ENCODE results near the gene CYB561.
"Not testable (repeated sequence)": the region's sequence is repeated elsewhere in the genome, so short reads cannot be mapped to it uniquely, and the experiment has no call there.

The CYB561 gene

DNA sequence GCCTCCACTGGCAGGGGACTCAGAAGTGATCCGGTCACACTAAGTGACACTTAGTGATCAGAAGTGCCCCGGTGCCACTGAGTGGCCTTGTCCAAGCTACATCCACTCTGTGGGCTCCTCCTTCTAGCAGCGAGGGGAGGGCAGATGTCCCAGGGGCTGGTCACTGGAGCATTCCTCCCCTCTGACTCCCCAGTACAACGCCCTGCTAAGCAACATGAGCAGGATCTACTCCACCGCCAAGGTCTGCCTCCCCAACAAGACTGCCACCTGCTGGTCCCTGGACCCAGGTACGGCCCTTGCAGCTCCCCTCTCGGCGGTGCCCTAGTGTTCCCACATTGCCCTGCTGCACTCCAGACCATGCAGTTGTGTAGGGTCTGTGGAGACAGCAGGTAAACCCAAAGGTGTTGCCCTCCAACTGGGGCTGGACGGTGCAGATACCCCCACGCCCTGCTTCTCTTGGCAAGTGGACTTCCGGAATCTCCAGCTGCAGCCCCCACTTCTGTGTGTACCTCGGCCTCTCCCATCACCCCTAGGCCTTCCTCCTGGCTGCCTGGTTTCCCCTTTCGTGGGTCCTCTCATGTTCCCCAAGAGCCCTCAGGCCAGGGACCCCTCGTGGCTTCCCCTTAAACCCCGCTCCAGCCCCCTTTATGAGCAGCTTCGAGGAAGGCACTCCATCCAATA is 32.8 kb upstream of the CYB561 start:
- DNase-seq: peak; percentile 81

DNA sequence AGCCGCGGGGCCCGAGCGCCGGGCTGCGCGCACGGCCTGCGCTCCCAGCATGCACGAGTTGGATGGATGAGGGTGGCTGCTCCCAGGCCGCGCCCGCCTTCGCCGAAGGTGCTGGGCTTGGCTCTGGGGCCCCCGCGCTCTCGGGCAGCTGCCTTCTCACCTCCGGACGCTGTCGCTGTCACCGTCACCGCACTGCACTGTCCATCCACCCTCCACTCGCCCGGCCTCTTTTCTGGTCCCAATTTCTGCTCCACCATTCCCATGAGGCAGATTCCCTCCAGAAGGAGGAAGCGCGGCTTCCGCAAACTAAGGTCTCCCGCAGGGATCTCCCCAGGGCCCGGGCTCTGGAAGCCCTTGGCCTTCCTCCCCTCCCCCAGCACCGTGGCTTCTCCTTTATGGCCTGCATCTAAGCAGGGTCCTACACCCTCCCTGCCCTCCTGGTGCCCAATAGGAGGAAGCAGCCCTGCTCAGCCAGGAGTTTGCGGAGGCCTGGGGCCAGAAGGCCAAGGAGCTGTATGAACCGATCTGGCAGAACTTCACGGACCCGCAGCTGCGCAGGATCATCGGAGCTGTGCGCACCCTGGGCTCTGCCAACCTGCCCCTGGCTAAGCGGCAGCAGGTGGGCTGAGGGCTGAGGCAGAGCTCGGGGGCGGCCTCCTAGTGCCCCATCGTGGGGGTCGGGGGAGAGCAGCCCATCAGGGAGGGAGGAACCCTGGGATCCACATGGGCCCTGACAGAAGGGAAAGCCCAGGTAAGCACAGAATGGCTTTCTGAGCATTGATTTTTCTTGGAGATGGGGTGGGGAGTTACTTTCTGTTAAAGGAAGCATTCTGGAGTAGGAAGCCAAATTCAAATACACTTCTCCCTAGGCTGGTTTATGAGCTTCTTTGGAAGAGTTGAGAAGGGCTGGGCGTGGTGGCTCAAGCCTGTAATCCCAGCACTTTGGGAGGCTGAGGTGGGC is 31.7 kb upstream of the CYB561 start:
- DNase-seq: no peak

DNA sequence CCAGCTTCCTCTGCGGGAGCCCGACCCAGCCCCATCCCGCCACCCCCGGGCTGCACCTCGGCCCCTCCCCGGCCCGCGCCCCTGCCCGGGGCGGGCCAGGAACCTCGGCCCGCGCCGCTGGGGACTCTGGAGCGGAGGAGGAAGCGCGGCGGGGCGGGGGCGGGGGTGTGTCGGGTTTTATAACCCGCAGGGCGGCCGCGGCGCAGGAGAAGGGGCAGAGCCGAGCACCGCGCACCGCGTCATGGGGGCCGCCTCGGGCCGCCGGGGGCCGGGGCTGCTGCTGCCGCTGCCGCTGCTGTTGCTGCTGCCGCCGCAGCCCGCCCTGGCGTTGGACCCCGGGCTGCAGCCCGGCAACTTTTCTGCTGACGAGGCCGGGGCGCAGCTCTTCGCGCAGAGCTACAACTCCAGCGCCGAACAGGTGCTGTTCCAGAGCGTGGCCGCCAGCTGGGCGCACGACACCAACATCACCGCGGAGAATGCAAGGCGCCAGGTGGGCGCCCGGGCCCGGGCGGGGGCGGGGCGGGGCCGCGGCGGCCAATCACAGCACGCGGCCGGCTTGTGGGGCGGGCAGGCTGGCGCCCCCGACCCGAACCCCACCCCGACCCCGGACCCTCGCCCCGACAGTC is 30.9 kb upstream of the CYB561 start, which contains the start of gene ACE:
Gene ACE, plus strand, starts transcription at position 208 of the 626 bp plus-strand sequence. Its CDS starts 34 bp downstream, at position 242.
- peak; percentile 42 for DNase-seq

DNA sequence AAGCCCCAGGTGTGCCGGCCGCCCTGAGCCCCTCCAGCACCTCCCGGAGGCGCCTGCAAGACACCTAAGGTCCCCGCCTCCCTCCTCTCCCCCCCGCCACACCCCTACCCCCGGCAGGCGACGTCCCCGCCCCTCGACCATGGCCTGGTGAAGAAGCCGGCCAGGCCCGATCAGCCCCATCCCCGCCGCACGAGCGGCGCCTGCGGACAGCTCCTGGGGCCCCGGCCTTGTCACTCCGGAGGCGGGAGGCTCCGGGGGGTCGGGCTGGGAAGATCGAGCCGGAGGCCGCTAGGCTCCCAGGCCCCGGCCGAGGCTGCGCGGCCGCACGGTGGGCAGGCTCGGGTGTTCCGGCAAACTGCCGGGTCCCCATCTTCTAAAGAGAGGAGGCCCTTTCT is 30.4 kb upstream of the CYB561 start:
- DNase-seq: no peak

DNA sequence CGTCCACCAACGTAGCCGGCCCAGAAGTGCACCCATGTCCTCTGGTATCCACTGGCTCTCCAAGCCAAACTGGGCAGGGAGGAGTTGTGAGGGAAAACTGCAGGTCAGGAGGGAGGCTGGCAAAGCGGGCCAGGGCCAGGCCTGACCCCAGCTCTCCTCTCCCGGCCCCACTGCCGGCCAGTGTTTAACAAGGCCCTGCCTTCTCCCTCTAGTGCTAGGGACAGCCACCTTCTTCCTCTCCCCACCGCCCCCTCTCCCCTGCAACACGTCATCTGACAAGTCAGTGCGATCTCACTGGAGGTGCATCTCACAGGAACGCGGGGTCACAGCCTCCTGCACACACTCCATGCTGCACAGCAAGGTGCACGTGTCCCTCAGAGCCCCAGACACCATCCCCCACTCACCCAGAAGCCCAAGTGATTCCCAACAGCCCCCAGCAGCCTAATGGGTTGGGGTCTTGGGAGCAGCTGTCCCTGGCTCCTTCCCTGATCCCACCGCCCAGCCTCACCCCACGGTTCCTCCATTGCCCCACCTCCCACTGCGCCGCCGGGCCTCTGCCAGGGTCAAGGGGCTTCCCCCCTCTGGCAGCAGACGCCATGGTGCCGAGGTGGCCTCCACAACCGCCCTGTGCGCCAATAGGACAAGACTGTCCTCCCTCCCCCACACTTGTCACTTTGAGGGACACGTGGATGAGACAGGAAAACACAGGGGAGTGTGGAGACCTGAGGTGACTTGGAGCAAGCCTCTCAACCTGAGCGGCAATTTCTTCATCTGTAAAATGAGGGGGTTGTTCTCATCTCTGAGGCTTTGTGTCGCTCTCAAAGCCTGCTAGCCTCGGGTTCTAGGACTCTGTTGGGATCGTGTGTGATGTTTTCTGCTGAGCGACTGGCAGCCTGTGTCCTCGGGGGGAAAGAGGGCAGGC is 29.6 kb upstream of the CYB561 start:
- no peak for DNase-seq

DNA sequence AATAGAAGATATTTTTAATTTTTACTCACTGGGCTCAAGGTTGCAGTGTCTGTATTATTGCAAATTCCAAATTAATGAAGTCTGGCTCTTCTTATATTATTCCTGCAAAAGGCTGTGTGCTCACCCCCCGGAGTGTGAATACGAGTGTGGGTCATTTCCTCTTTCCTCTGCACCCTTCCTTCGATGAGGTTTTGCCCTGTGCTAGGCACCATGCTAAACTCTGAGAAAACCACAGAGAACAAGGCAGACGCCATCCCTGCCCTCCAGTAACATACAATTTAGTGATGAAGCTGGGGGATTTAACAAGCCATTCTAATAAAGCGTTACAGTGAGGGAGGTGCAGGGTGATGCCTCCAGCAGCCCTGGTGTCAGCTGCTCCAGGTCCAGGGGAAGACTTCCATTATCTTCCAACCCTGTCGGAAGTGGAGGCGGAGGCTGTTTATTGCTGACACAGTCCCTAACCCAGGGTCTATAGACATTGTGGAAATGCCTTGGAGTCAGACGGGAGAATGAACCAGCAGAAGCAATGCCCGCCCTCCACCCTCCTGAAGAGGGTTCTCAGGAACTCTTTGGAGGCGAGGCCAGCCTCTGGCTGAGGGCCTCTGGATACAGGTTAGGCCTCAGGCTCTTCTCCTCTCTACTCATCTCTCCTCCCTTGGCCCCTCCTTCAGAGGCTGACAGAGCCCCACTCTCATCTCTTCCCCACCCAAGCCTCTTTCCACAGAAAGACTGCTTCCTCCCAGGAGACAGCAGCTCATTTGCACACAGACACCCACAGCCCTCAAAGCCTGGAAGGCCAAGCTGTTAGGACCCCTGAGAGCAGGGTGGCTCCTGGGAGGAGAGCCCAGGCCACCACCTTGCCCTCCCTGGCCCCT is 28.7 kb upstream of the CYB561 start:
- no peak for DNase-seq

DNA sequence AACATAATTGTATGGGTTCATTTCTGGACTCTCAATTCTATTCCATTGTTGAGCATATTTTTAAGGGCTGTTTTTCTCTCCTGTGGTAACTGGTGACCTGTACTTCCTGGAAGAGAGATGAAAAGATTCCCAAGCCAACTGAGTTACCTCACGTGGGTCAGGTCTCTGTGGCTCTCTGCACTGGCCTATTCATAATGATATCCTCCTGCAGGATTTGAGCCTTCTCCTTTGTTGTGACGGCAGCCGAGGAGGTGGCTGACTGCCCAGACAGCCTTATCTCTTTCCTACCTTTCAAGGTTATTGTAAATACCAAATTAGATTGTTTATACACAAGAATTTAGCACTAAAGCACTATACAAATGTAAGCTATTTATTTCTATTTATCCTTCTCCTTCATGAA is 28.1 kb upstream of the CYB561 start:
- DNase-seq: no peak

DNA sequence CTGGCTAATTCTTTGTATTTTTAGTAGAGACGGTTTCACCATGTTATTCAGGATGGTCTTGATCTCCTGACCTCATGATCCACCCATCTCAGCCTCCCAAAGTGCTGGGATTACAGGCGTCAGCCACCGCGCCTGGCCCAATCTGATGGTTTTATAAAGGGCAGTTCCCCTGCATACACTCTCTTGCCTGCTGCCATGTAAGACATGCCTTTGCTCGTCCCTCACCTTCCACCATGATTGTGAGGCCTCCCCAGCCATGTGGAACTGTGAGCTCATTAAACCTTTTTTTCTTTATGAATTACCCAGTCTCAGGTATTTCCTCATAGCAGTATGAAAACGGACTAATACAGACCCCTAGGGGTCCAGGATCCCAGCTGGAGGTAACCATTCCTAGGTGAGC is 22.0 kb upstream of the CYB561 start:
- not testable (repeated sequence) for DNase-seq

DNA sequence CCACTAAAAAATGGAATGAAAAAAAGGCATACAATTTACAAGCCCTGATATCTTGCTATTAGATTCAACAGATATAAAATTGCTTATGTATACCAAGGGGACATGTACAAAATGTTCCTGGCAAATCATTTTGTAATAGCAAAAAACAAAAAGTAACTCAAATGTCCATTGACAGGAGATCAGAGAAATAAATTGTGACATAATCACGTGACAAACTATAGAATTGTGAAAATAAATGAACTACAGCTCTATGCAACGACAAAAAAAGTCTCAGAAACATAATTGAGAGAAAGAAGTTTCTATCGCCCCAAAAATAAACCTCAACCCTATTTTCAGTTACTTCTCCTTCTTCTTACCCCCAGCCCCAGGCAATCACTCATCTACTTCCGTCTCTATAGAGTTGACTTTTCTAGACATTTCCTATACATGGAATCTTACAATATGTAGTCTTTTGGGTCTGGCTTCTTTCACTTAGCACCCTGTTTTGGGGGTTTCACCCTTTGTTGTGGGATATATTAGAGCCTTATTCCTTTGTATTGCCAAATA is 18.7 kb upstream of the CYB561 start:
- DNase-seq: no peak

DNA sequence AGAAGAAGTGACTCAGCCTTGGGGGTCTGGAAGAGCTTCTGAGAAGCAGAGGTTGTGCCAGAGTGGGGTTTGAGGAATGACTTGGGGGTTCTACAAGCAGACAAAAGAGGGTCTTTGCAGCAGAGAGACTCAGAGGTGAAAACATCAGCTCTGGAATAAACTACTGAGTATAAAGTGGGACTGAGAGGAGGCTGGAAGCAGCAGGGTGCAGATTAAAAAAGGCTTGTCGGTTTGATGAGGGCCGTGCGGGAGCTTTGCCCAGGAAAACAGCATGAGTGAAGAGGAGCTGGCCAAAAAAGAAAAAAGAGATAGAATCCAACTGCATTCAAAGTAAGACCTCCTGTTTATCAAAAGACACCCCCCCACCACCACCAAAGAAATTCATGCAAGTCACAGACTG is 17.7 kb upstream of the CYB561 start:
- DNase-seq: no peak

DNA sequence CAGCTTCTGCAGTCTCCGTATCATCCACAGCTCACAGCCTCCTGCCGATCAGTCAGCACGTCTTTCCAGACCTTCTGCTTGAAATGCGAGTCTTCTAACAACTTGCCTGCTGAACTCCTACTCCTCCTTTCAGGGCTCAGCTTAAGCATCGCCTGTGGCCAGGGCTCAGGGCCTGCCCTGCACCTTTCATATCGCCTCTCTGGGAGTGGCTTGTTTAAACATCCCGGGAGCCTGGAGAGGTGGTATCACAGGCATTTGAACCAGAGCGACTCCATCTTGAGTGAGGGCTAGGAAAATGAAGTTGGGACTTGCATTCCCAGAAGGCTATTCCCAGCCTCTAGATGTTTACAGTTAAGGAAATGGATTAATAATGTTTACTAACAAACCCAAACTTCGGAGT is 13.9 kb upstream of the CYB561 start:
- DNase-seq: no peak

DNA sequence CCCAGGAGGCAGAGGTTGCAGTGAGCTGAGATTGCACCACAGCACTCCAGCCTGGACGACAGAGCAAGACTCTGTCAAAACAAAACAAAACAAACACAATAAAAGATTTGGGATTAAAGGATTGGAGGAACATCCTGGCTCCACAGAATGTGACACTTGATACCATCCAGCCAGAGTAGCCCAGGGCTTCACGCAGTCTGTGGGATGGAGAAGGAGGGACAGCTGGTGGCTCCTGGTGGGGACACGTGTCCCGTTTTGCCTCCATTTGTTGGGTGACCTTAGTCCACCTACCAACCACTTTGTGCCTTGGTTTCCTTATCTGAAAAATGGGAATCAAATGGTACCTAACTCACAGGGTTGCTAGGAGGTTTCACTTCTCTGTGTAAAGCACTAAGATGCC is 12.4 kb upstream of the CYB561 start:
- DNase-seq: no peak

DNA sequence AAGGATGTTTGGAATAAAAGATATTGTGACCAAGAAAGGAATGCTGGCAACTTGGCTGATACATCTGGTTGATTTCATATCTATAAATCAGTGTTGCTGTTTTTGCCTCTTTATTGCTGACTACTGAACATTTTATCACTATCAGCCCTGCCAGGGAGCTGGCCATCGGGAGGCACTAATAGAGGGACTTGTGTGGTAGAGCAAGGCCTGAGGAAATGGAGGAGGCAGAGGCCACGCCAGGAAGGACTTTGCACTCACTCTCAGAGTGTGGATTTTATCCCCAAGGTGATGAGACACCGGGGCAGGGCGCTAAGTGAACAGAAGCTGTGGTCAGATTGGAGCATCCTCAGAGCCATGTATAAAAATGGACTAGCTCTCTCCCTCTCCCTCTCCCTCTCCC is 9.3 kb upstream of the CYB561 start:
- no peak for DNase-seq

DNA sequence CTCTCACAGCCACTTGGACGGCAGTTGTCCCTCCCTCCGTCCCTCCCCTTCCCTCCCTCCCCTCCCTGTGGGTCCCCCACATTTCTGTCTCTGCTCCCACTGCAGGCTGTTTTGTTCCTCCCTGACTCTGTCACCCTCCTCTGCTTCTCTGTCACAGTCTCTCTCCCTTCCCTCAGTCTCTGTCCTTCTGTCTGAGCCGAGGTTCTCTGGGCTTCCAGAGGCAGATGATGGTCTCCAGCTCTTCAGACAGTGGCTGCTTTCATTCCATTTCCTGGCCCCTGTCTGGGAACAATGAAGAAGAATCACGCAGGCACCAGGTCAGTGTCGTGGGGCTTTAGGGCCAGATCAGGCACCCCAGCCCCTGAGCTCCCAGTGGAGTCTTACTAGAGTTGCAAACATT is 8.8 kb upstream of the CYB561 start:
- DNase-seq: no peak

DNA sequence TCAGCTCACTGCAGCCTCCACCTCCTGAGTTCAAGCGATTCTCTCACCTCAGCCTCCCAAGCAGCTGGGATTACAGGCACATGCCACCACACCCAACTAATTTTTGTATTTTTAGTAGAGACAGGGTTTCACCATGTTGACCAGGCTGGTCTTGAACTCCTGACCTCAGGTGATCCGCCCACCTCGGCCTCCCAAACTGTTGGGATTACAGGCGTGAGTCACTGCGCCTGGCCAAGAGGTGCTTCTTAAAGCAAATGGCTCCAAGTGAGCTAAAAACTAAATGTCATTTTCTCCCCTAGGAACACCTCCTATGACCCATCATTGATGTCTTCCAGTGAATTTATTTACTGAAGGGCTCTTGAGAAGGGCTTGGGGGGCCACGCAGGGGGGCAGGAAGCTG is 8.3 kb upstream of the CYB561 start:
- DNase-seq: not testable (repeated sequence)

DNA sequence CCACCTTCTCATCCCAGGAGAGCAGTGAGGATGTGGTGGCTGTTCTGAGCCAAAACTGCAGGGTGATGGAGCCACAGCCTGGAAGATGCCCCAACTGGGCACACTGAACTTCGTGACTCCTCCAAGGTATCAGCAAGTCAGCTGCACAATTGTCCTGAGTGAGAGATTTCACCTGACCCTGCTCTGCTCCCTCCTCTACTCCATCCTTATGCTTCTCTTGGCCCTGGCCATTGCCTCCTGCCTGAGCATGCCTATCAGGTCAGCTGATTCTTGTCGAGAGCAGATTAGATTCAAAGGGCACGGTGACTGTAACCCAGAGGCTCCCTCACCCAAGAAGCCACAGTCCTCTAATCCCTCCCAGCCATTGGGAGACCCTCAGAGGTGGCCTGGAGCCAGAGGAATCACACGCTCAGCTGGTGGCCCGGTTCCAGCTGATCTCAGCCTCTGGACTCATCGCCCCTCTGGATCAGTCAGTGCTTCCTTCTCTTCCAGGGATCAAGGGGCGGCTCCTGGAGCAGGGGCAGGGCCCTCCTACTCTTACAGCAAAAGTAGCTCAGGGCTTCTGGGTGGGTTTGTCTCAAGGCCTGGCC is 7.0 kb upstream of the CYB561 start:
- no peak for DNase-seq

DNA sequence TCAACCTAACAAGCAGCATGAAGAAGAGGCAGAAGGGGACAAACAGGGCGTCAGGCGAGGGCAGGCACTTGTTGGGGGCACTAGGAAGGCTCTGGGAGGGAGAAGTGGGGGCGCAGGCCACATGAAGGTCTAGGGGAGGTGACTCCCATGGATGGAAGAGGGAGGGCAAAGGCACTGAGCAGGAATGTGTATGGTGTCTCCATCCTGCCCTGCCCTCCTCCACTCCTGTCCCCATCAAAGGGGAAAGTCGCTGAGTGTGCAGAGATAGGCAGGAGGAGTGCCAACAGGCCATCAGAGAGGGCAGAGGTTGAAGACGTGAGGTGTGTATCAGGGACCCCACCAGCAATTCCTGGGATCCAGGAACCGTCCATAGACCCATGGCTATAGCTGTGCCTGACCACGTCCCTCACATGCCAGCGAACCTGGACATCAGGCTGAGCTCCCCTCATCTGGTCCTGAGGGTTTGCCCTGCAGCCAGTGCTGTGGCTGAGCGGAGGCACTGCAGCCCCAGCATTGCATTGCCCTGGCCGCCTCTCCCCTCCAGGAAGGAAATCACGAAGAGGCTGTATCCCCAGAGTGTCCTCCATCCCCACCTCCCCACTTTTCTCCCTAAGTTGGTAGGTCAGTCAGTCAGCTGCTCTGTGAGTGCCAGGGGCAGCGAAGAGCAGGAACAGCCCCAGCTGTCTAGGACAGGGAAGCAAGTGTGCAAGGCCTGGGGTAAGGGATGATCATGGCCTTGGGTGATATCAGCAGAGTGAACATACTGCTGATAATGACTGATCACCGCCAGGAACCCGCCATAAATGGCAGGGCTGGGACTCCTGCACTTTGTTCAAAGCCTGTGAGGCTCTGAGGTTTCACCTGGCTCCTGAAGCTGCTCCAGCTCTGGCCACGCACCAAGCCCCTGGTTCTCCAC is 6.2 kb upstream of the CYB561 start:
- DNase-seq: no peak

DNA sequence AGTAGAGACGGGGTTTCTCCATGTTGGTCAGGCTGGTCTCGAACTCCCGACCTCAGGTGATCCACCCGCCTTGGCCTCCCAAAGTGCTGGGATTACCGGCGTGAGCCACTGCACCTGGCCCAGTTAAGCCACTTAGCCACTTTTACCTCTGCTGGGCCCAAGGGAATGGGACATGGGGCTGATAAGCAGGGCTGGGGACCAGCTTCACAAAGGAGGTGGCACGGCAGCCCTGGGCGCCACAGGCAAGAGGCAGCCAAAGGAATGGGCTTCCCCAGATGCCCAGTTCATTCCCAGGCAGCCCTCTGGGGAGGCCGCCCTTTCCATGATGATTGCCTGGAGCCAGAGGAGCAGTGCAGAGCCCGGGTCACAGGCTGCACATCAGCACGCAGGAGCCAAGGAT is 5.0 kb upstream of the CYB561 start:
- DNase-seq: no peak

DNA sequence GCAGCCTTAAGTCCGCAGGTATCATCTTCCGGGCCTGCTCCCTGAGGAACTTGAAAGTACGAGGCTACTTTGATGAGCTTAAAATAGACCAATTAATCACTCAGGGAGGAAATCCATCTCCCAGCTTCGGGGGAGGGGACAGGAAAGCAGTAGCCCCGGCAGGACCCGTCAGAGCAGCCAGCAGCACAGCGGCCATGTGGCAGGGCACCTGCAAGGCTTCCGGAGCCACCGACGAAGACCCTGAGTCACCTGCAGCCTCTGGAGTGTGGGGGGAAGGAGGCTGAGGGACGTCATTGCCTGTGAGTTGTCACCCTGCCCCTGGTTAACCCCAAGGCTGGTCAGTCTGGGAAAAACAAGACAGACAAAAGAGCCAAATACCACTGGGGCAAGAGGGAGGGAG is 4.4 kb upstream of the CYB561 start:
- DNase-seq: no peak

DNA sequence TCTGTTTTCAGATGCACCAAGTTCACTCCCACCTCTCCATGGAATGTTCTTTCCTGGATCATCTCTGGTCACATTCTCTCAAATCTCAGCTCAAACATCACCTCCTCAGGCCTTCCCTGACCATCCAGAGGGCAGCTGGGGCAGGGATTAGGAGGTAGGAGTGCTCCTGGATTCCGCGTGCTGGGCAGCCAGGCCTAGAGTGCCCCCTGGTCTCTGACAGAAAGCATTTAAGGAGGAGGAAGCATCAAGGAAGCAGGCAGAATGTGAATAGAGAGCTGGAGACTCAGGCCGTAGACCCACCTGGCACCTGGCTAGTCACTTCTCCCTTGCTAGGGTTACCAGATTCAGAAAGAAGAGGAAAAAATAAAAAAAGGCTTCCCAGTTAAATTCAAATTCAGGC is 2.5 kb upstream of the CYB561 start:
- DNase-seq: no peak

Data from stimulated activated CD4-positive, alpha-beta T cell treated with anti-CD3 and anti-CD28 coated beads, Interleukin-4, amount 100 ng/mL, for 24 hours (primary cell).